ENCODE measurements around the gene LIG1.

LIG1 gene

GRCh38 chr19:48154003-48154402 lies 16.1 kb downstream of the LIG1 start:
- H3K36me3 ChIP-seq (ENCODE audit: control insufficient read depth in 1 of 2, insufficient read depth in 2 of 2, low read length in 2 of 2): peaks cover 6 to 36% of the 10 kb centered on the region in 2 donors
- H3K27ac ChIP-seq (ENCODE audit: low read depth, low read length): no peak overlapping the region
- no peaks in the 10 kb centered on the region for H3K9me3 ChIP-seq (ENCODE audit: control insufficient read depth in 1 of 2, low read length in 2 of 2)
- H3K4me1 ChIP-seq (ENCODE audit: control insufficient read depth in 1 of 2, insufficient read depth in 2 of 2, low read length in 2 of 2): no peaks in the 10 kb centered on the region
- H3K9ac ChIP-seq (ENCODE audit: low read depth in 1 of 2, low read length in 2 of 2): no peak overlapping the region
- no peak overlapping the region for H3K4me3 ChIP-seq (ENCODE audit: low read depth in 1 of 2, low read length in 2 of 2)
- H3K27me3 ChIP-seq (ENCODE audit: control insufficient read depth in 1 of 2, insufficient read depth in 2 of 2, low read length in 2 of 2): no peaks in the 10 kb centered on the region

GRCh38 chr19:48152551-48152950 lies 17.6 kb downstream of the LIG1 start:
- peaks cover 6 to 32% of the 10 kb centered on the region in 2 donors for H3K36me3 ChIP-seq (ENCODE audit: control insufficient read depth in 1 of 2, insufficient read depth in 2 of 2, low read length in 2 of 2)

GRCh38 chr19:48149430-48149829 lies 20.7 kb downstream of the LIG1 start:
- H3K36me3 ChIP-seq (ENCODE audit: control insufficient read depth in 1 of 2, insufficient read depth in 2 of 2, low read length in 2 of 2): peaks cover 15 to 21% of the 10 kb centered on the region in 2 donors
- H3K27ac ChIP-seq (ENCODE audit: low read depth, low read length): no peak overlapping the region
- H3K27me3 ChIP-seq (ENCODE audit: control insufficient read depth in 1 of 2, insufficient read depth in 2 of 2, low read length in 2 of 2): no peaks in the 10 kb centered on the region
- no peaks in the 10 kb centered on the region for H3K9me3 ChIP-seq (ENCODE audit: control insufficient read depth in 1 of 2, low read length in 2 of 2)
- no peak overlapping the region for H3K4me3 ChIP-seq (ENCODE audit: low read depth in 1 of 2, low read length in 2 of 2)
- no peak overlapping the region for H3K9ac ChIP-seq (ENCODE audit: low read depth in 1 of 2, low read length in 2 of 2)
- H3K4me1 ChIP-seq (ENCODE audit: control insufficient read depth in 1 of 2, insufficient read depth in 2 of 2, low read length in 2 of 2): no peaks in the 10 kb centered on the region

More at GRCh38 chr19:48152551-48152950, 17.6 kb downstream of the LIG1 start:
- H3K9me3 ChIP-seq (ENCODE audit: control insufficient read depth in 1 of 2, low read length in 2 of 2): no peaks in the 10 kb centered on the region
- no peaks in the 10 kb centered on the region for H3K27me3 ChIP-seq (ENCODE audit: control insufficient read depth in 1 of 2, insufficient read depth in 2 of 2, low read length in 2 of 2)
- H3K27ac ChIP-seq (ENCODE audit: low read depth, low read length): no peak overlapping the region
- H3K9ac ChIP-seq (ENCODE audit: low read depth in 1 of 2, low read length in 2 of 2): no peak overlapping the region
- no peak overlapping the region for H3K4me3 ChIP-seq (ENCODE audit: low read depth in 1 of 2, low read length in 2 of 2)
- no peaks in the 10 kb centered on the region for H3K4me1 ChIP-seq (ENCODE audit: control insufficient read depth in 1 of 2, insufficient read depth in 2 of 2, low read length in 2 of 2)

- H3K36me3 ChIP-seq (ENCODE audit: control insufficient read depth in 1 of 2, insufficient read depth in 2 of 2, low read length in 2 of 2): peaks cover 15 to 24% of the 10 kb centered on the region in 2 donors
- H3K4me3 ChIP-seq (ENCODE audit: low read depth in 1 of 2, low read length in 2 of 2): no peak overlapping the region
- no peaks in the 10 kb centered on the region for H3K27me3 ChIP-seq (ENCODE audit: control insufficient read depth in 1 of 2, insufficient read depth in 2 of 2, low read length in 2 of 2)
- no peaks in the 10 kb centered on the region for H3K9me3 ChIP-seq (ENCODE audit: control insufficient read depth in 1 of 2, low read length in 2 of 2)
- H3K4me1 ChIP-seq (ENCODE audit: control insufficient read depth in 1 of 2, insufficient read depth in 2 of 2, low read length in 2 of 2): no peaks in the 10 kb centered on the region
- no peak overlapping the region for H3K9ac ChIP-seq (ENCODE audit: low read depth in 1 of 2, low read length in 2 of 2)
- no peak overlapping the region for H3K27ac ChIP-seq (ENCODE audit: low read depth, low read length)
Observed at GRCh38 chr19:48148576-48148975, 21.6 kb downstream of the LIG1 start.

GRCh38 chr19:48147597-48148175 lies 22.5 kb downstream of the LIG1 start:
- no peaks in the 10 kb centered on the region for H3K27me3 ChIP-seq (ENCODE audit: control insufficient read depth in 1 of 2, insufficient read depth in 2 of 2, low read length in 2 of 2)
- no peaks in the 10 kb centered on the region for H3K9me3 ChIP-seq (ENCODE audit: control insufficient read depth in 1 of 2, low read length in 2 of 2)
- H3K36me3 ChIP-seq (ENCODE audit: control insufficient read depth in 1 of 2, insufficient read depth in 2 of 2, low read length in 2 of 2): peaks cover 15 to 31% of the 10 kb centered on the region in 2 donors
- no peak overlapping the region for H3K9ac ChIP-seq (ENCODE audit: low read depth in 1 of 2, low read length in 2 of 2)
- no peak overlapping the region for H3K27ac ChIP-seq (ENCODE audit: low read depth, low read length)
- H3K4me3 ChIP-seq (ENCODE audit: low read depth in 1 of 2, low read length in 2 of 2): no peak overlapping the region
- no peaks in the 10 kb centered on the region for H3K4me1 ChIP-seq (ENCODE audit: control insufficient read depth in 1 of 2, insufficient read depth in 2 of 2, low read length in 2 of 2)

GRCh38 chr19:48139053-48139452 lies 31.1 kb downstream of the LIG1 start:
- peaks cover 0 to 38% of the 10 kb centered on the region in 2 donors for H3K36me3 ChIP-seq (ENCODE audit: control insufficient read depth in 1 of 2, insufficient read depth in 2 of 2, low read length in 2 of 2)
- H3K4me1 ChIP-seq (ENCODE audit: control insufficient read depth in 1 of 2, insufficient read depth in 2 of 2, low read length in 2 of 2): no peaks in the 10 kb centered on the region
- H3K9me3 ChIP-seq (ENCODE audit: control insufficient read depth in 1 of 2, low read length in 2 of 2): no peaks in the 10 kb centered on the region
- no peak overlapping the region for H3K4me3 ChIP-seq (ENCODE audit: low read depth in 1 of 2, low read length in 2 of 2)
- H3K27ac ChIP-seq (ENCODE audit: low read depth, low read length): no peak overlapping the region
- no peak overlapping the region for H3K9ac ChIP-seq (ENCODE audit: low read depth in 1 of 2, low read length in 2 of 2)
- no peaks in the 10 kb centered on the region for H3K27me3 ChIP-seq (ENCODE audit: control insufficient read depth in 1 of 2, insufficient read depth in 2 of 2, low read length in 2 of 2)

- Histone ChIP-seq H3K9ac (ENCODE audit: low read depth in 1 of 2, low read length in 2 of 2) (no peak overlapping the region), H3K9me3 (ENCODE audit: control insufficient read depth in 1 of 2, low read length in 2 of 2) (no peaks in the 10 kb centered on the region), H3K27me3 (ENCODE audit: control insufficient read depth in 1 of 2, insufficient read depth in 2 of 2, low read length in 2 of 2) (no peaks in the 10 kb centered on the region), H3K27ac (ENCODE audit: low read depth, low read length) (no peak overlapping the region), H3K36me3 (ENCODE audit: control insufficient read depth in 1 of 2, insufficient read depth in 2 of 2, low read length in 2 of 2) (peaks cover 5 to 30% of the 10 kb centered on the region in 2 donors), H3K4me3 (ENCODE audit: low read depth in 1 of 2, low read length in 2 of 2) (no peak overlapping the region), H3K4me1 (ENCODE audit: control insufficient read depth in 1 of 2, insufficient read depth in 2 of 2, low read length in 2 of 2) (no peaks in the 10 kb centered on the region)
Observed at GRCh38 chr19:48137411-48137810, 32.7 kb downstream of the LIG1 start.

- no peak overlapping the region for H3K27ac ChIP-seq (ENCODE audit: low read depth, low read length)
- no peaks in the 10 kb centered on the region for H3K4me1 ChIP-seq (ENCODE audit: control insufficient read depth in 1 of 2, insufficient read depth in 2 of 2, low read length in 2 of 2)
- no peak overlapping the region for H3K9ac ChIP-seq (ENCODE audit: low read depth in 1 of 2, low read length in 2 of 2)
- H3K9me3 ChIP-seq (ENCODE audit: control insufficient read depth in 1 of 2, low read length in 2 of 2): no peaks in the 10 kb centered on the region
- H3K4me3 ChIP-seq (ENCODE audit: low read depth in 1 of 2, low read length in 2 of 2): no peak overlapping the region
- no peaks in the 10 kb centered on the region for H3K27me3 ChIP-seq (ENCODE audit: control insufficient read depth in 1 of 2, insufficient read depth in 2 of 2, low read length in 2 of 2)
- peaks cover 5 to 35% of the 10 kb centered on the region in 2 donors for H3K36me3 ChIP-seq (ENCODE audit: control insufficient read depth in 1 of 2, insufficient read depth in 2 of 2, low read length in 2 of 2)
Observed at GRCh38 chr19:48136547-48136946, 33.6 kb downstream of the LIG1 start.

GRCh38 chr19:48135411-48135810 lies 34.7 kb downstream of the LIG1 start:
- Histone ChIP-seq H3K9ac (ENCODE audit: low read depth in 1 of 2, low read length in 2 of 2) (no peak overlapping the region), H3K36me3 (ENCODE audit: control insufficient read depth in 1 of 2, insufficient read depth in 2 of 2, low read length in 2 of 2) (peaks cover 5 to 44% of the 10 kb centered on the region in 2 donors), H3K4me3 (ENCODE audit: low read depth in 1 of 2, low read length in 2 of 2) (no peak overlapping the region)

GRCh38 chr19:48133094-48133493 lies 37.0 kb downstream of the LIG1 start:
- peaks cover 5 to 48% of the 10 kb centered on the region in 2 donors for H3K36me3 ChIP-seq (ENCODE audit: control insufficient read depth in 1 of 2, insufficient read depth in 2 of 2, low read length in 2 of 2)

More at GRCh38 chr19:48135411-48135810, 34.7 kb downstream of the LIG1 start:
- H3K27me3 ChIP-seq (ENCODE audit: control insufficient read depth in 1 of 2, insufficient read depth in 2 of 2, low read length in 2 of 2): no peaks in the 10 kb centered on the region
- no peaks in the 10 kb centered on the region for H3K9me3 ChIP-seq (ENCODE audit: control insufficient read depth in 1 of 2, low read length in 2 of 2)
- H3K4me1 ChIP-seq (ENCODE audit: control insufficient read depth in 1 of 2, insufficient read depth in 2 of 2, low read length in 2 of 2): no peaks in the 10 kb centered on the region
- no peak overlapping the region for H3K27ac ChIP-seq (ENCODE audit: low read depth, low read length)

More at GRCh38 chr19:48133094-48133493, 37.0 kb downstream of the LIG1 start:
- Histone ChIP-seq H3K4me3 (ENCODE audit: low read depth in 1 of 2, low read length in 2 of 2) (no peak overlapping the region), H3K9me3 (ENCODE audit: control insufficient read depth in 1 of 2, low read length in 2 of 2) (no peaks in the 10 kb centered on the region), H3K9ac (ENCODE audit: low read depth in 1 of 2, low read length in 2 of 2) (no peak overlapping the region), H3K27me3 (ENCODE audit: control insufficient read depth in 1 of 2, insufficient read depth in 2 of 2, low read length in 2 of 2) (no peaks in the 10 kb centered on the region), H3K4me1 (ENCODE audit: control insufficient read depth in 1 of 2, insufficient read depth in 2 of 2, low read length in 2 of 2) (no peaks in the 10 kb centered on the region), H3K27ac (ENCODE audit: low read depth, low read length) (no peak overlapping the region)

All from duodenal mucosa (tissue), 2 donors.